Testis (tissue), 3 donors: ENCODE measurements around the gene ZNF837. TPM values are rescaled to one million over a fixed set of nuclear protein-coding genes. Genes with fewer than 3 reads are reported as not detected.
"Not testable (repeated sequence)": the region's sequence is repeated elsewhere in the genome, so short reads cannot be mapped to it uniquely, and the experiment has no call there.

Experiments used
- DNase-seq: peaks from one replicate; pipeline ENCODE4 v3.0.0-alpha.2; 2019
- H3K27ac ChIP-seq, 2 donors: fragments of 200-600 bp; sonication (generic); one replicate each; pipeline ENCODE4 v1.5.1; 2019
- H3K27me3 ChIP-seq: fragments of 200-600 bp; sonication (generic); one replicate; pipeline ENCODE4 v1.5.1; 2019
- H3K36me3 ChIP-seq: fragments of 200-600 bp; sonication (generic); one replicate; pipeline ENCODE4 v1.5.1; 2017; ENCODE audit warnings: low read depth; ENCODE audit errors: missing control alignments
- H3K4me1 ChIP-seq: fragments of 200-600 bp; sonication (generic); one replicate; pipeline ENCODE4 v1.5.1; 2019
- H3K4me3 ChIP-seq, 2 donors: fragments of 200-600 bp; sonication (generic); one replicate each; pipeline ENCODE4 v1.5.1; 2017 to 2019
- H3K9me3 ChIP-seq: fragments of 200-600 bp; sonication (generic); one replicate; pipeline ENCODE4 v1.5.1; 2017
- CTCF ChIP-seq, 3 experiments: fragments of 450-650 bp in 2 of 3; fragments of 200-600 bp in 1 of 3; sonication (generic) in 1 of 3; IDR thresholded peaks; one replicate each; pipeline ENCODE4 v1.5.1; 2016 to 2019; ENCODE audit warnings: antibody characterized with exemption in 3 of 3, mild to moderate bottlenecking in 2 of 3, moderate library complexity in 1 of 3
- POLR2A ChIP-seq: fragments of 450-650 bp; IDR thresholded peaks from one replicate; pipeline ENCODE4 v1.6.1; 2017; ENCODE audit warnings: antibody characterized with exemption, mild to moderate bottlenecking, moderate library complexity
- WGBS, 2 donors: methylation state at CpG; one replicate each; pipeline ENCODE4 v1.1.5; 2018; 5-methylcytosine and 5-hydroxymethylcytosine counted together
- intact Hi-C: fragments of 100-400 bp; cut with DNase I; formaldehyde crosslinking; loops from one replicate; pipeline ENCODE4 v1.15.1; 2023; ENCODE audit warnings: low total_unique reads
- polyA plus RNA-seq: library from polyadenylated mRNA; stranded (reverse); fragments of 350-450 nt; fragmentation: Illumina TruSeq; extraction: RNeasy Lipid Tissue Mini Kit (QIAGEN cat#74804); gene quantifications from one replicate; pipeline ENCODE4 v1.2.3, GENCODE V29; 2014; ENCODE audit warnings: low read depth, low replicate concordance; ENCODE audit not compliant: insufficient read depth
- total RNA-seq, 2 donors: library from RNA; depleted of rRNA; stranded (reverse); fragments of >200 nt; gene quantifications; one replicate each; pipeline ENCODE4 v1.2.3, GENCODE V29; 2016

ZNF837 gene
- total and polyA plus RNA-seq, 3 donors from 2014 or later = 1.3 to 9.3 (median 6.2) TPM

- no peaks in the 10 kb centered on the region for H3K36me3 ChIP-seq
- TF ChIP-seq CTCF (IDR thresholded peaks at IDR 0.05) (no peak), POLR2A (no peak)
- WGBS, 2 donors = 62 to 65% methylated on average over 16 to 34 of the region's 34 CpGs
- no peak for DNase-seq
- no peak overlapping the region for H3K27ac ChIP-seq
- intact Hi-C loops = no loop called here
- H3K9me3 ChIP-seq = no peaks in the 10 kb centered on the region
- H3K4me1 ChIP-seq = peaks cover 13% of the 10 kb centered on the region
- H3K27me3 ChIP-seq = no peaks in the 10 kb centered on the region
- H3K4me3 ChIP-seq = peak overlapping the region in 1 of 2 donors; percentile 21
Observed at GRCh38 chr19:58350871-58351557, 29.8 kb downstream of the ZNF837 start.

GRCh38 chr19:58350001-58350861 is 30.6 kb downstream of the ZNF837 start:
- WGBS, 2 donors = 28 to 30% methylated on average over 25 to 80 of the region's 84 CpGs
- Histone ChIP-seq H3K27me3 (no peaks in the 10 kb centered on the region), H3K4me1 (peaks cover 13% of the 10 kb centered on the region), H3K4me3 (peak overlapping the region in 1 of 2 donors; percentile 21), H3K9me3 (no peaks in the 10 kb centered on the region), H3K27ac (no peak overlapping the region), H3K36me3 (no peaks in the 10 kb centered on the region)
- no peak for TF ChIP-seq POLR2A
- TF ChIP-seq CTCF (IDR thresholded peaks at IDR 0.05) = no peak
- DNase-seq = no peak
- intact Hi-C loops = no loop called here

GRCh38 chr19:58349590-58349989 is 31.2 kb downstream of the ZNF837 start:
- TF ChIP-seq POLR2A = no peak
- no peak for TF ChIP-seq CTCF (IDR thresholded peaks at IDR 0.05)
- Histone ChIP-seq H3K4me3 (no peak overlapping the region), H3K27ac (no peak overlapping the region), H3K9me3 (no peaks in the 10 kb centered on the region), H3K27me3 (no peaks in the 10 kb centered on the region), H3K4me1 (peaks cover 13% of the 10 kb centered on the region), H3K36me3 (no peaks in the 10 kb centered on the region)
- 27 to 41% methylated on average over 8 of the region's 8 CpGs for WGBS, 2 donors
- intact Hi-C loops = no loop called here
- DNase-seq = no peak

GRCh38 chr19:58348080-58348479 is 32.8 kb downstream of the ZNF837 start:
- intact Hi-C loops, H3K27me3 ChIP-seq, DNase-seq, H3K27ac ChIP-seq, H3K36me3 ChIP-seq, H3K9me3 ChIP-seq: not testable (repeated sequence)
- Histone ChIP-seq H3K4me1 (peaks cover 13% of the 10 kb centered on the region), H3K4me3 (peak overlapping the region; percentile 55 to 72)
- 11 to 23% methylated on average over 12 of the region's 12 CpGs for WGBS, 2 donors
